Stimulated activated CD8-positive, alpha-beta memory T cell treated with anti-CD3 and anti-CD28 coated beads, Interleukin-2, amount 100 ng/mL, for 1 hour (primary cell): ENCODE results near the gene PHLDA2.
"Not testable (repeated sequence)": the region's sequence is repeated elsewhere in the genome, so short reads cannot be mapped to it uniquely, and the experiment has no call there.

ENCODE experiments used
- DNase-seq, 2 donors: peaks; one replicate each; pipeline ENCODE4 v3.0.0-alpha.2; 2020; ENCODE audit warnings: low read depth in 2 of 2

The PHLDA2 gene

DNA sequence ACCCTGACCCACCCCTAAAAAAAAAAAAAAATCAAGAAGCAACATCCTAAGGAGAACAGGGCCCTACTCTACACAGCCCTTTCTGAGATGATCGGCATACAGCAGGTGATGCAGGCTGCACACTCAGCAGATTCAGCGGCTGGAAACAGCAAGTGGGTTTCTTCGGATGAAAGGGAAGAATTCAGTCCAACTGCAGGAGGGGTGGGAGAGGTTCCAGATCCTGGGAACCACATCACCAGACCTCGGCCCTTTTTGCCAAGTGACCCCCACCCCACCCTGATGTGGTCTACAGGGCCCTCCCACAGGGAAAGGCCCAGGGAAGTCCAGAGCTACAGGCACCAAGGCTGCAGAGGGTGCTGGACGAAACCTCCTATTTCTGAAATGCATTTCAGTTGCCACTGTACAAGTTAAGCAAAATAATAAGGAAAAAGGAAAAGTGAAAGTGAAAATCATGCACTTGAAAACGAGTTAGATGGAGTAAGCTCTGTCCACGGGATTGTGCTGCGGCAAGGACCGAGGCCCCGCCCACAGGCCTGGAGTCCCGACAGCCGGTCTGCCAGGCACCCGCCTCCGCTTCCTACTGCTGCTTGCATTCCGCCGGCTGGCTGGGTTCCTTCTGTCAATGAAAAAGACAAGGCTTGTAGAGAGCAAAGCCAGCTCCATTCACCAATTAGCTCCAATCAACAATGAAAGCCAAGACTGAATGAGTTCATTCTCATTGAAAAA is 16.0 kb upstream of the PHLDA2 start:
- no peak for DNase-seq

DNA sequence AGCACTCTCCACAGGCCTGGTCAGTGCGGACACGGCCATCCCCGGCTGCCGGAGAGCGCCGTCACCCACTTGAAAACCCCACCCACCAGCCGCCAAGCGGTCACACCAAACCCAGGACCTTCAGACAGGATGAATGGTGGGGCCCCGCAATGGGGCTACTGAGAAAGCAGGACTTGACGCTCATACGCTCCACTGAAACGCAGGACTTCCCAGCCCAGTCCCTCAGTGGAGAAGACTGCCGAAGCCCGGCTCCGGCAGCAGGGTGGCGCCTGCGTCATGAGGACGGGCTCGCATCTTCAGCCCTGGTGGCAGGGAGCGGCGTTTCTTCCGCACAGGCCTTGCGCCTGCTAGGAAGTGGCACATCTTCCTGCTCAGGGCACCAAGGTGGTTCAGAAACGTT is 15.3 kb upstream of the PHLDA2 start:
- DNase-seq = no peak

DNA sequence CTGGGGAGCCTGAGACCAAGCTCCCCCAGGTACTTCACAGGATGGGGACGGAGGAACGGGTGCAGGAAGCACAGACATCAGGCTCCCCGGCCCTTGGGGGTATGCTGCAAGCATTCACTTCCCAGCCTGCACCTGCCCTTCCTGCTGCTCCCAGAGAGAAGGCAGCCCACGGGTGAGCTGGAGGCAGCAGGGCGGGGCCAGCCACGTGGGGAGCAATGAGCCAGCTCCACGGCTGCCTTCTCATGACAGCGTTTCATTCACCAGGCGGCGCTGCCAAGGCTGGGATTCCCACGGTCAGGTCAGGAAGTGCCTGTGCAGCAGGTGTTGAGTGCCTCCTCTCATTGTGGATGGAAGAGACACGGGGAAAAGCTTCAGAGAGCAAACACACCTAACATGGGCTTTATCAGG is 14.5 kb upstream of the PHLDA2 start:
- DNase-seq = no peak

DNA sequence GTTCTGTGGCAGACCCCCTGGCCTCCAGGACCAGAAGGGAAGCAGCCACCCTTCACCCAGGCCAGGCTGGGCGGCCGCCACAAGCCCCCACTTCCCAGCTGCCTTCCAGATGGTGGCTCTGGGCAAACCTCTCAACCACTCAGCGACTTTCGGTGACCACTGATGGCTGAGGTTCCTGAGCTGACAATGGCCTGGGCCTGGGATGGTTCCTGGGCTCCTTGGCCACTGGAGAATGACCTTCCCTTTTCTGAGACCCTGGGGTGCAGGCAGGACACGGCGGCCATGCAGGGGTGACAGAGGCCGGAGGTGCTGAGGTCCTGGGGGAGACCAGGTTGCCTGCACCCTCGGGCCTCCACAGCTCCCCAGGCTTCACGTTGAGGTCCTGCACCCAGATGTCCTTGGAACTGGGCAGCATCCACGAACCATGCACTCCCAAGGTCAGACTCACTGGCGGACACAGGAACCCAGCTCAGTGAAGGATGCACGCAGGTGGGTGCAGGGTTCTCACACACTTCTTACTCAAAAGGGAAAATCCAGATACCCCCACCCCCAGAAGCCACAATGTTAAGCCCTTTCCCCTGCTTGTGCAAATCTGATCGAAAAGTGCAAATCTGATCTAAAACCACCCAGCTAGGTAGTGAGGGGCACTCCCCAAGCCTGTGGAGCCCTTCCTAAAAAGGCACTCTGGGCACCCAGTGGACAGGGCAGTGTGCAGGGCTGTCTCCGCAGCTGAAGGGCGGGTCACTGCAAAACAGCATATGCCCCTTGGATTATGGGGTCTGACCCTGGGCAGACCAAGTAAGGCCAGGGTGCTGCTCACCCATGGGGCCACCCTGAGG is 13.9 kb upstream of the PHLDA2 start:
- no peak for DNase-seq

DNA sequence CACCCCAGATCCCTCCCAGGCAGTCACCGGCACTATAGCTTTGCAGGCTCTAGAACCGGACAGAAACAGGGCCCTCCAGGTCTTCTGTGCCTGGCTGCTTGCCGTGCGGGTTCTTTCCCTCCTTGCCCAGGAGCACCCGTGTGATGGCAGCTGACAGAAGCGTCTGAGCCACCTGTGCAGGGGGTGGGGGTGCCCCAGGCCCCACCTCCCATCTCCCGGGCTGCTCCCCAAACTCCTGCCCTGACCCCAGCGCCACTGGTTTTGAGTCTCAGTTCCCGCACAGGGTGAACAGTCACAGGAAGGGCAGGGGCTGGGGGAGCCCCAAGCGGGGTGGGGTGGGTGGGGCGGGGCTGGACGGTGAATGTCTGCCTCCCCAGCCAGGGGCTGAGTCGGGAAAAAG is 13.2 kb upstream of the PHLDA2 start:
- DNase-seq = no peak

DNA sequence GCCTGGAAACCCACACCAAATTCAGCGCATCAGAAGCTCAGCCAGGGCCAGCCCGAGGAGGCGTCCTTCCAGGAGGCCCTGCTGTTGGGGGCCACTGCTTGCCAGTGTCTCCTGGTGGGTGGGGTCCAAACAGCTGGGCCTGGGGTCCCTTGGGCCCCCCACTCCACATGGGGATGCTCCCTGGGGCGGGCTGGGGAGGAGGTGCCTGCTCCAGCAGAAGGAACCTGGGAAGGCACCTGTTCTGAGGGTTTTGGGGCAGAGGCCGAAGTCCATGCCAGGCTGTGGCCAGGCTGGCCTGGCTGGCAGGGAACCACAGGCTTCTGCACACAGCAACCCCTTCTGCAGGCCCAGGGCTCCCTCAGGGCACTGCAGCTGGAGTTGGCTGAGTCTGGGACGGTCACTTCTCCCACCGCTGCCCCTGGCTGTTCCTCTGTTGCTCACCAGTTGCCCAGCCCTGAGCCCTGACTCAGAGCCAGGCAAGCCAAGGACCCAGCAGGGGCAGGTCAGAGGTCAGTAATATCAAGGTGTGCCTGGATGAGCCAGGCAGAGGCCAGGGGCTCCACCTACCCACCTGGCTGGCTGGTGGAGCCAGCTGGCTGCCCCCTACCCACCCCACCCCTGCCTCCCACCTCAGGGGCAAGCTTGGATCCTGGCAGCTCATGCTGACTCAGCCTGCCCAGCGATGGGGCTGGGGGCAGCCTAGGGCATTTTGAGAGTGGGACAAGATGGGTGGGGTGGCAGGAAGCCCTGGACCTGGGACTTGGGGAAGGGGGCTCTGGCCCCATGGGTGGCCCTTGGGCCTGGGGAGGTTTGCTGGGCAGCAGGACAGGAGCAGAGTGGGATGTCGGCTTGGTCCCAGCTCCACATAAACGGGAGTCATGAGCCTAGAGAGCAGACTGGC is 12.0 kb upstream of the PHLDA2 start:
- DNase-seq = no peak

DNA sequence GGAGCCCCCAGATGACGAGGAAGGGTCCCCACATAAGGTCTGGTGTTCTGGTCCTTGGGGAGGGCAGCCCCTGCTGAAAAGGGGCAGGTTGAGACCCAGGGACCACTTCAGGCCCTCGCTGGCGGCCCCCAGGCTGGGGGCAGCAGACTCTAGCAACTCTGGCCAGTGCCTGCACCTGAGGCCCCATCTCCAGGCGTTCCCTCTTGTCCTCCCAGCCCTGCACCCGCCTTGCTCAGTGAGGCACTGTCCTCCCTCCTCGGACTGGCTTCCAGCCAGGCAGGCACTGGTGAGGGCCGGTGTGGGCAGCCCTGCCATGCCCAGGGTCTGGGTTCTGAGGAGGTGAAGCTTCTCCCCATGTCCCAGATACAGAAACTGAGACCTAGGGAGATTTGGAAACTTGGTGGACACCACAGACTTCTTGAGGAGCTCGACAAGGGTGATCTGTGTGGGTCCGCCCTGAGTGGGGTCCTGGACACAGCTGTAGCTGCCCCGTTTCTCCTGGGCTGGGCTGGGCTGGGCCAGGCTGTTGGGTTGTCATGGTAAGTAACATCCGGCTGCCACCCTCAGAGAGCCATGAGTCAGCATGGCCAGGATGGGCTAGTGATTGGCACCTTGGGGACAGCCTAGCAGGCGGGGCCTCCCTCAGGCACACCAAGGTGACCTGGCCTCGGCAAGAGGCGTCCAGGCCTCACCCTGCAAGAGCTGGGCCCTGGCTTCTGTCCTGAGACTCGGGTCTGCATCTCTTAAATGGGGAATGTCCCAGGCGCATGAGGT is 11.1 kb upstream of the PHLDA2 start:
- no peak for DNase-seq

DNA sequence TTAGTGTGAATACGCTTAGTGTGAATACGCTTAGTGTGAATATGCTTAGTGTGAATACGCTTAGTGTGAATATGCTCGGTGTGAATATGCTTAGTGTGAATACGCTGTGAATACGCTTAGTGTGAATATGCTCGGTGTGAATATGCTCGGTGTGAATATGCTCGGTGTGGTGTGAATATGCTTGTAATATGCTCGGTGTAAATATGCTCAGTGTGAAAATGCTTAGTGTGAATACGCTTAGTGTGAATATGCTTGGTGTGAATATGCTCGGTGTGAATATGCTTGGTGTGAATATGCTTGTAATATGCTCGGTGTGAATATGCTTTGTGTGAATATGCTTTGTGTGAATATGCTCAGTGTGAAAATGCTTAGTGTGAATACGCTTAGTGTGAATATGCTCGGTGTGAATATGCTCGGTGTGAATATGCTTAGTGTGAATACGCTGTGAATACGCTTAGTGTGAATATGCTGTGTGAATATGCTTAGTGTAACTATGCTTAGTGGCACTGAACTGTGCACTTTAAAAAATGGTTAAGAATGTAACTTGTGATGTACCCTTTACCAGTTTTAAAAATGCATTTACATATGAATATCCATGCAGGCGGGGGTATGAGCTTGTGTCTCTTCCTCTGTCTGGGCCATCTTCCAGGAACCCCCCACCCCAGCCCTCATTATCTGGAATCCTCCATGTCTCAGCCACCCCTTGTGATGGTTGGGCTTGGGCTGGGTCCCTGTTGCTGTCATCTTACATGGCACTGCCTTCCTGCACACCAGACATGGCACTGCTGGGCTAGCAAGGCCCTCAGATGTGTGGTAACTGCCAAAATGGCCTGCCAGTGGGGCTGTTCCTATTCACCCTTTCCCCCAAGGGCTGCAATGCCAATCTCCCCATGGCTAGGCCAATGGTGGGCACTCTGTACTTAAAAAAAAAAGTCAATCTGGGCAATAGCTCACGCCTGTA is 9.5 kb upstream of the PHLDA2 start:
- DNase-seq = not testable (repeated sequence)

DNA sequence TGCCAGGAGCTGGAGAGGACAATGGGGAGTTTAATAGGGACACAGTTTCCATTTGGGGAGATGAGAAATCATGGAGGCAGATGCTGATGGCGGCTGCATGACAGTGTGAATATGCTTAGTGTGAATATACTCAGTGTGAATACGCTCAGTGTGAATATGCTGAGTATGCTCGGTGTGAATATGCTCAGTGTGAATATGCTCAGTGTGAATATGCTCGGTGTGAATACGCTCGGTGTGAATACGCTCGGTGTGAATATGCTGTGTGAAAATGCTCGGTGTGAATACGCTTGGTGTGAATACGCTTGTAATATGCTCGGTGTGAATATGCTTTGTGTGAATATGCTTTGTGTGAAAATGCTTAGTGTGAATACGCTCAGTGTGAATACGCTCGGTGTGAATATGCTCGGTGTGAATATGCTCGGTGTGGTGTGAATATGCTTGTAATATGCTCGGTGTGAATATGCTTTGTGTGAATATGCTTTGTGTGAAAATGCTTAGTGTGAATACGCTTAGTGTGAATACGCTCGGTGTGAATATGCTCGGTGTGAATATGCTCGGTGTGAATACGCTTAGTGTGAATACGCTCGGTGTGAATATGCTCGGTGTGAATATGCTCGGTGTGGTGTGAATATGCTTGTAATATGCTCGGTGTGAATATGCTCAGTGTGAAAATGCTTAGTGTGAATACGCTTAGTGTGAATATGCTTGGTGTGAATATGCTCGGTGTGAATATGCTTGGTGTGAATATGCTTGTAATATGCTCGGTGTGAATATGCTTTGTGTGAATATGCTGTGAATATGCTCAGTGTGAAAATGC is 8.6 kb upstream of the PHLDA2 start:
- not testable (repeated sequence) for DNase-seq

DNA sequence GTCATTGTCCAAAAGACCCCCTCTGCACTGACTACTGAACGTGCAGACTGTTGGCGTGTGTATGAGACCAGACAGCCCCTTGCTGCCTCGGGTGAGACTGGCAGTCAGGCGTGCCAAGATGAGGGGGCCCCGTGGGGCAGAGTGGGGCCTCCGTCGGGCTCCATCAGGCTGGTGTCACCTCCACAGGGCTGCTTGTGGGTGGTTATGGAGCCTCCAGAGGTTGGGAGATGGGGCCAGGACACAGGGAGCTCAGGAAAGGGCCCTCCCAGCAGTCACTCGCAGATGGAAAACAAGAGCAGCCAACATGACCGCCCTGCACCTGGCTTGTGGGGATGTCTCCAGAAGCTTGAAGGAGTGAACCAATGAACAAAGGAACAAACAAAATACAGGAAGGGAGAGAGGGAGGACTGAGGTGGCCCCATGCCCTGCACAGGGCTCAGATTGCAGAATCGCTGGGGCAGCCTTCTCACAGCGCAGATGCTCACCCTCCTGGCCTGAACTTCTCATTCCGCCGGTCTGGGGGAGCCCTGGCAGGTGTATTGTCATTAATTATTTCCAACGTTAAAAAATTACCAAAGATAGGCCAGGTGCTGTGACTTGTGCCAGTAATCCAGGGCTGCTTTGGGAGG is 5.5 kb upstream of the PHLDA2 start:
- DNase-seq = no peak

DNA sequence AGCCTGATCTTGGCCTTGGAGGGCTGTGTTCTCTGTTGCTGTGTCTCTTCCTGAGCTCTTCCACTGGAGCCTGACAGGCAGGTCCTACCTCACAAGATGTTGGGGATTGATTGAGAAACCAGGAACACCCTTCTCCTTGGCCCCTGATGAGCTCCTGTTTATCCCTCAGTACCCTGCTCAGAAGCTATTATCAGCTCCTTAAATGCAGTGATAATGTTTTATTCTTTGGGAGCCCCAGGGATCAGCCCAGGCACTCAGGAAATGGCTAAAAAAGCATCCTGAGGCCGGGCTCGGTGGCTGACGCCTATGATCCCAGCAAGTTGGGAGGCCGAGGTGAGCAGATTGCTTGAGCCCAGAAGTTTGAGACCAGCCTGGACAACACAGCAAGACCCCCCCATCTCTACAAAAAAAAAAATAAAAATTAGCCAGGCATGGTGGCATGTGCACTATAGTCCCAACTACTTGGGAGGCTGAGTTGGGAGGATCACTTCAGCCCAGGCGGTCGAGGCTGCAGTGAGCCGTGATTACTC is 4.9 kb upstream of the PHLDA2 start:
- no peak for DNase-seq

DNA sequence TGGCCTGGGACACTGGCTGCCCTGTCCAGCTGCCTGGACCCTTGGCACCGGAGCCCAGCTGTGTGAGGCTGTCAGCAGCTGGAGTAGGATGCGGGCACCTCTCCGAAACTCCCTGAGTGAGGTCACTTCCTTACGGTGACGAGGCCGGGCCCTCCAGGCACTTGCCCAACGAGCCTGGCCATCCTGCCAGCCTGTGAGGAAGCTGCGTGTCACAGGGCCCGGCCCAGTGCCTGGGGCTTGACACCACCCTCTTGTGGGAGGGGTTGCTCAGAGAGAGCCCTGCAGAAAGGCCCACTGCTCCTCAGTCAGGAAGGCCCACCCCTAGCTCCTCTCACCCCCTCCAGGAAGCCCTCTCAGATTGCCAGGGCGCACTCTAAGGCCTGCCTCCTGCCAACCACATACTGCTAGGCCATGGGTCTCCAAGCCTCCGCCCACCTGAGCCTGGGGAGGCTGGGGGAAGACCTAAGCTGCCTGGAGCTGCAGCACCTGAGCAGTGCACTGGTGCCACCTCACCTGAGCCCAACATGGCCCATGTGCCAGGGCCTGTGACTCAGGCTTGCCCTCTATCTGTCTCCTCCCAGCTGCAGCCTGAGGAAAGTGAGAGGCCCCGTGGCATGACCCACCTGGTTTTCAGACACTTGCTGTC is 4.3 kb upstream of the PHLDA2 start:
- DNase-seq = no peak

DNA sequence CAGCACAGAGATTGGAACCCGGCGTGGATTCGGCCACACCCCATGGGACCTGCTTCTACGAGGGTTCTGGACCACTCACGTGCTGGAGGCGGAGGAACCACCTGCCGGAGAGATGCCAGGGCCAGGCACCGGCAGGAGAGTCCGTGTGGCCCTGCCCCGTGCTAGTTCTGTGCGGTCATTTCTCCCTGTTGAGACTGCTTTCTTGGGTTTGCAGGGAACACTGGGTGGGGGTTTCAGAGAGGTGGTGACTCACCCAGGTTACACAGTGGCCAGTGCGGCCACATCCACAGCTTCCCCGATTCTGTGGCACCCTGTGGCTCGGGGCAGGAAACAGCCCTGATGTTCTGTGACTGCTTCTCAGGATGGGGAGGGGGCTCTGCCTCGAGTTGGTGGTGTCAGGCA is 3.6 kb upstream of the PHLDA2 start:
- no peak for DNase-seq

DNA sequence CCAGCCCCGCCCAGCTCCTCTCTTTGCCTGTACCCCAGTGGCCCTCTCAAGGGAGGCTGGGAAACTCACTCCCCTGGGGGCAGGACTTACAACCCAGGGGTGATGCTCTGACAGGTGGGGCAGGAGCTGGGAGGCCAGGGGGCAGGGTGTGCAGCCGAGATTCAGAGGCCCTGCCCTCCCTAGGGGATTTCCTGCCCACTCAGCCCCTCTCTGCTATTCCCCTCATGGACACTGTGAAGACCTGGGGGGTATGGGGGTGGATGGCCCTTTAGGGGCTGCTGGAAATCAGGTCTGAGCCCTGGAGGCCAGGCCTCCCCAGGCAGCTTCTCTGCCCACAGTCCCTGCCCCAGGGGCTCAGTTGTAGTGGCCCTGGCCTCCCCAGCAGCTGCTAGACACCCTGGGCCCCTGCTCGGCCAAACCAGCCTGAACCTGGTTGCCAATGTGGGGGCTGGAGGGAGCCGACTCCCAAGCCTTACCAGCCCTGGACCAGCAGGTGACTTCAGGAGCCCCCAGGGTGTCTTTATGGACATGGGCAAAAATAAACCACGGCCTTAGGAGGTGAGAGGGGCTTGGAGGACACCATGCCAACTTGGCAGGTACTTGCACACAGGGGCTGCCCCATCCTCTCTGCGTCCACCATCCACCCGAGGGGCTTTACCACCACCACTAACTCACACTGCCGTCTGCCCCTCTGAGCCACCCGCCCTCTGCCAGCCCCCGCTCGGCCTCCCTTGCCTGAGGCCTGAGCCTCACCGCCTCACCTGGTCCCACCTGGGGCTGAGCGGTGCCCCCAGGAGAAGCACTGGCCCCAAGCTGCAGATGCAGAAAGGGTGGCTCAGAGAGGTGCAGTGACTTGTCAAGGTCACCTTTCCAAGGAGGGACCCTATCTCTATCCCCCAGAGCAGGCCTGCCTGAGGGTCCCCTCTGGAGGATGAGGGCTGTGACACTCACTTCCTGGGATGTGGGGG is 2.8 kb upstream of the PHLDA2 start:
- DNase-seq = no peak

DNA sequence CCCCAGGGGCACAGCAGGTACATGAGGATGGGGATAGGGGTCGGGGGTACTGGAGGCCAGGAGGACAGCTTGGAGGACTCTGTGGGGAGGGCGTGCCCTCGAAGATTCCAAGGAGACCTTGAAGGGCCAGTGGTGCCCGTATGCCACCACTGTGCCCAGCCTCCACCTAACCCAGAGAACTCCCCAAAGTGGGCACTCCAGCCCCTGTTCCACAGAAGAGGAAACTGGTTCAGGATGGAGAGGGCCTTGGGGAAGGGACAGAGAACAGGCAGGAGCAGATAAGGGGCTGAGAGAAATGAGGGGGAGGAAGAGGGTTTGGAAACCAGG is 2.2 kb upstream of the PHLDA2 start:
- DNase-seq = no peak

DNA sequence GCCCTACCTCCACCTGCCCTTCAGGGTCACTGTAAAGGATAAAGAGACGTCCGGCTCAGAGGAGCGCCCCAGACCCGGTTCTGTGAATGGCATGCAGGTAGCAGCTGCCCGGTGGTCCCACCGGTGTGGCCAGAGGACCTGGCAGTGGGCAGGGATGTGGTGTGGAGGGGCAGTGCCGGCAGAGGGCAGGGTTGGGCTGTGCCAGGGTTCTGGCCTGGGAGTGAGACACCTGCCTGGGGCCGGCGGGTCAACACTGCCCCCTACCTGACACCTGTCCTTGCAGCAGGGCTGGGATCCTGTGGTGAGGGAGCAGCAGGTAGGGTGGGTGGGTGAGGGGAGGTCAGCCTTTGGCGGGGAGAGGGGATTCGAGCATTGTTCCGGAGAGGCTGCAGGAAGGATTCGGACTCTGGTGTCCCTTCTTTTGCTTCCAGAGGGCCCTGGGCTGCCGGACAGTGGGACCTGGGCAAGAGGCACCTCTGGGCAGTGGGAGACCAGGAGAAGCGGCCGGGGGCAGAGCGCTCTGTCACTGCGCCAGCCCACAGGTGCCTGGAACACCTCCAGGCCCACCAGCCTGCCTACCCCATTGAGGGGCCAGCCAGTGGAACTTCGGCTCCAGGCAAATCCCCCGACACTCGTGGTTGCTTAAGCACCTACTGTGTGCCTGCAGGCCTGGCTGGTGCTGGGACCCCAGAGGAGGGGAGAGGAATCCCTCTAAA is 1.6 kb upstream of the PHLDA2 start:
- DNase-seq = no peak
